HepG2 (cell line): ENCODE data around the gene ZBTB4. TPM values are rescaled to one million over a fixed set of nuclear protein-coding genes. Genes with fewer than 3 reads are reported as not detected.
A peak's percentile ranks its signal among the peaks of the same experiment; 100 is the strongest.

Source experiments
- ATAC-seq: fragments of 200-7000 bp; cut with Tn5 transposase; 3 replicates; pipeline ENCODE4 v1.9.1; 2020; ENCODE audit warnings: mild to moderate bottlenecking, moderate library complexity
- BruUV-seq: library from RNA; stranded (reverse); fragments of 400-500 nt; replicated peaks from 2 replicates; lab custom pipeline; 2021; lab: Mats Ljungman, UMichigan
- CTCF ChIA-PET: fragments of 300-600 bp; formaldehyde crosslinking; extraction: SDS; loops from one replicate; lab custom pipeline; 2021; ENCODE audit warnings: low total read pairs, inconsistent platforms, low intra/inter-chr PET ratio; lab: Yijun Ruan, JAX
- POLR2A ChIA-PET: fragments of 350-600 bp; sonication (Branson Sonifier 250); formaldehyde crosslinking; loops from one replicate; lab custom pipeline; 2020; ENCODE audit warnings: antibody characterized with exemption, inconsistent platforms; lab: Yijun Ruan, JAX
- DNase-seq: peaks from one replicate; pipeline ENCODE4 v3.0.0-alpha.2; 2015; ENCODE audit warnings: low spot score
- FAIRE-seq: peaks from 3 replicates; lab custom pipeline; 2011; peaks lifted over from hg19 to GRCh38; lab: Jason Lieb, UNC
- H2AFZ ChIP-seq: one replicate; pipeline ENCODE4 v1.6.1; 2011; ENCODE audit warnings: low read length, inconsistent platforms
- H3K27ac ChIP-seq: fragments of 300-600 bp; 3 replicates; pipeline ENCODE4 v1.8.0; 2011; ENCODE audit warnings: mixed run types, mild to moderate bottlenecking, mixed read lengths, low read length, inconsistent platforms; ENCODE audit not compliant: insufficient read depth; ENCODE audit errors: extremely low read length
- H3K27me3 ChIP-seq, 2 experiments: fragments of 200-600 bp in 1 of 2; 2 replicates in 1 of 2; 3 replicates in 1 of 2; pipeline versions ENCODE4 v1.6.0 to v1.8.0; 2011; ENCODE audit warnings: low read length in 2 of 2, mild to moderate bottlenecking in 2 of 2, moderate library complexity in 2 of 2, inconsistent platforms in 1 of 2; ENCODE audit not compliant: insufficient read depth in 2 of 2, control insufficient read depth in 1 of 2
- H3K36me3 ChIP-seq, 2 experiments: fragments of 200-600 bp in 1 of 2; replicated peaks in 1 of 2; 2 replicates in 1 of 2; 3 replicates in 1 of 2; pipeline versions ENCODE4 v1.5.1 to v1.8.0; 2011; ENCODE audit warnings: low read length in 2 of 2, inconsistent platforms in 1 of 2; ENCODE audit not compliant: insufficient read depth in 2 of 2, control insufficient read depth in 1 of 2
- H3K4me1 ChIP-seq: 2 replicates; pipeline ENCODE4 v1.5.1; 2012; ENCODE audit warnings: low read length, inconsistent platforms; ENCODE audit not compliant: insufficient read depth
- H3K4me2 ChIP-seq: 2 replicates; pipeline ENCODE4 v1.6.0; 2011; ENCODE audit warnings: low read depth, low read length, inconsistent platforms
- H3K4me3 ChIP-seq, 3 experiments: fragments of 200-600 bp in 1 of 3; sonication (generic), shearing (Covaris generic) in 1 of 3; replicated peaks in 1 of 3; 2 replicates each; pipeline ENCODE4 v1.5.1; 2011 to 2016; ENCODE audit warnings: low read length in 3 of 3, inconsistent platforms in 2 of 3, low read depth in 2 of 3, mild to moderate bottlenecking in 2 of 3, control low read depth in 1 of 3, mixed read lengths in 1 of 3; ENCODE audit not compliant: insufficient read depth in 1 of 3
- H3K79me2 ChIP-seq: one replicate; pipeline ENCODE4 v1.6.1; 2011; ENCODE audit warnings: low read length, inconsistent platforms; ENCODE audit not compliant: insufficient read depth
- H3K9ac ChIP-seq: 2 replicates; pipeline ENCODE4 v1.6.0; 2011; ENCODE audit warnings: mild to moderate bottlenecking, low read depth, low read length, inconsistent platforms; ENCODE audit not compliant: insufficient read depth
- H3K9me3 ChIP-seq: 2 replicates; pipeline ENCODE4 v1.5.1; 2012; ENCODE audit warnings: mild to moderate bottlenecking, low read length
- H4K20me1 ChIP-seq: 2 replicates; pipeline ENCODE4 v1.6.0; 2011; ENCODE audit warnings: inconsistent platforms, mild to moderate bottlenecking, low read length, moderate library complexity; ENCODE audit not compliant: insufficient read depth
- DDIT3 ChIP-seq: sonication (generic); formaldehyde crosslinking; IDR thresholded peaks from 2 replicates; pipeline ENCODE4 v1.4.0; 2020; ENCODE audit warnings: mild to moderate bottlenecking, missing genetic modification reagents
- DZIP1 ChIP-seq: sonication (generic); formaldehyde crosslinking; IDR thresholded peaks from 2 replicates; pipeline ENCODE4 v1.5.0; 2020; ENCODE audit warnings: mild to moderate bottlenecking, missing genetic modification reagents
- EEA1 ChIP-seq: sonication (generic); formaldehyde crosslinking; IDR thresholded peaks from 2 replicates; pipeline ENCODE4 v1.5.1; 2020; ENCODE audit warnings: mild to moderate bottlenecking, missing genetic modification reagents, borderline replicate concordance
- FOXK2 ChIP-seq: fragments of 450-650 bp; IDR thresholded peaks from 2 replicates; pipeline ENCODE4 v1.6.1; 2016
- GATAD2A ChIP-seq: IDR thresholded peaks from 2 replicates; pipeline ENCODE4 v1.6.1; 2016
- LCORL ChIP-seq, 2 experiments: fragments of 450-650 bp in 1 of 2; sonication (generic) in 1 of 2; formaldehyde crosslinking in 1 of 2; IDR thresholded peaks; 2 replicates each; pipeline versions ENCODE4 v1.5.0 to v1.6.1; 2017 to 2020; ENCODE audit warnings: antibody characterized with exemption in 1 of 2, missing genetic modification reagents in 1 of 2
- PAXIP1 ChIP-seq: sonication (generic); formaldehyde crosslinking; conservative IDR thresholded peaks from 2 replicates; pipeline ENCODE4 v1.4.0; 2020; ENCODE audit warnings: mild to moderate bottlenecking, missing genetic modification reagents, moderate library complexity
- PHF20 ChIP-seq: sonication (generic); formaldehyde crosslinking; IDR thresholded peaks from 2 replicates; pipeline ENCODE4 v1.5.0; 2020; ENCODE audit warnings: mild to moderate bottlenecking, missing genetic modification reagents
- POLR2A ChIP-seq, 2 experiments: IDR thresholded peaks; 2 replicates each; pipeline ENCODE4 v1.6.1; 2011; ENCODE audit warnings: low read depth in 2 of 2, low read length in 2 of 2, mild to moderate bottlenecking in 1 of 2, moderate library complexity in 1 of 2; ENCODE audit not compliant: insufficient read depth in 1 of 2
- PTBP1 ChIP-seq: fragments of 200-400 bp; formaldehyde crosslinking; IDR thresholded peaks from 2 replicates; pipeline ENCODE4 v1.6.1; 2018; ENCODE audit warnings: low read length, low read depth; ENCODE audit not compliant: poor library complexity, severe bottlenecking
- TBX2 ChIP-seq: sonication (generic); formaldehyde crosslinking; IDR thresholded peaks from 2 replicates; pipeline ENCODE4 v1.5.0; 2020; ENCODE audit warnings: missing genetic modification reagents, mild to moderate bottlenecking, borderline replicate concordance
- ZNF605 ChIP-seq: sonication (generic); formaldehyde crosslinking; IDR thresholded peaks from 2 replicates; pipeline ENCODE4 v1.8.0; 2022; ENCODE audit warnings: mild to moderate bottlenecking, missing genetic modification reagents
- ZNF772 ChIP-seq: sonication (generic); formaldehyde crosslinking; IDR thresholded peaks from 2 replicates; pipeline ENCODE4 v1.5.0; 2020; ENCODE audit warnings: mild to moderate bottlenecking, missing genetic modification reagents
- ZNF792 ChIP-seq: IDR thresholded peaks from 2 replicates; pipeline ENCODE4 v1.6.1; 2016
- WGBS: methylation state at CpG from one replicate; pipeline ENCODE4 v1.1.6; 2017; ENCODE audit warnings: low lambda C conversion rate; 5-methylcytosine and 5-hydroxymethylcytosine counted together
- in situ Hi-C: cut with HindIII; loops from 2 replicates; pipeline ENCODE4 v1.10.0; 2017; ENCODE audit warnings: low pct_unique_long_range_greater_than_20kb; ENCODE audit not compliant: extremely low pct_ligation_motif_present
- intact Hi-C: fragments of 100-400 bp; cut with micrococcal nuclease; formaldehyde crosslinking; loops from one replicate; pipeline ENCODE4 v1.10.0; 2022; ENCODE audit not compliant: unreplicated experiment
- polyA plus RNA-seq, 8 experiments: library from polyadenylated mRNA; depleted of rRNA in 3 of 8; stranded (reverse) in 7 of 8; unstranded in 1 of 8; fragments of >200 nt; fragmentation: Illumina TruSeq in 4 of 8; extraction: Trizol in 4 of 8; gene quantifications; 2 replicates each; pipeline versions ENCODE4 v1.2.1 to v1.2.3, GENCODE V29; 2011 to 2016; ENCODE audit warnings: low read depth in 4 of 8, missing spikeins in 1 of 8, mixed read lengths in 1 of 8; ENCODE audit not compliant: insufficient read depth in 1 of 8
- total RNA-seq, 5 experiments: library from RNA; depleted of rRNA; stranded (reverse); fragments of >200 nt; fragmentation: Illumina TruSeq; extraction: Trizol; gene quantifications; 2 replicates each; pipeline ENCODE4 v1.2.3, GENCODE V29; 2016; ENCODE audit warnings: low read depth in 1 of 5
- TF ChIP-seq, protein P1 (sequence below): sonication (generic); formaldehyde crosslinking; IDR thresholded peaks from 2 replicates; pipeline ENCODE4 v1.5.0; 2020; ENCODE audit warnings: missing genetic modification reagents, mild to moderate bottlenecking, borderline replicate concordance

Gene ZBTB4
- total and polyA plus RNA-seq, 2 of the 13 experiments (the other 11 are each of a cell fraction or from before 2014, with no cell fraction given) = 4.3 to 7.4 TPM

DNA sequence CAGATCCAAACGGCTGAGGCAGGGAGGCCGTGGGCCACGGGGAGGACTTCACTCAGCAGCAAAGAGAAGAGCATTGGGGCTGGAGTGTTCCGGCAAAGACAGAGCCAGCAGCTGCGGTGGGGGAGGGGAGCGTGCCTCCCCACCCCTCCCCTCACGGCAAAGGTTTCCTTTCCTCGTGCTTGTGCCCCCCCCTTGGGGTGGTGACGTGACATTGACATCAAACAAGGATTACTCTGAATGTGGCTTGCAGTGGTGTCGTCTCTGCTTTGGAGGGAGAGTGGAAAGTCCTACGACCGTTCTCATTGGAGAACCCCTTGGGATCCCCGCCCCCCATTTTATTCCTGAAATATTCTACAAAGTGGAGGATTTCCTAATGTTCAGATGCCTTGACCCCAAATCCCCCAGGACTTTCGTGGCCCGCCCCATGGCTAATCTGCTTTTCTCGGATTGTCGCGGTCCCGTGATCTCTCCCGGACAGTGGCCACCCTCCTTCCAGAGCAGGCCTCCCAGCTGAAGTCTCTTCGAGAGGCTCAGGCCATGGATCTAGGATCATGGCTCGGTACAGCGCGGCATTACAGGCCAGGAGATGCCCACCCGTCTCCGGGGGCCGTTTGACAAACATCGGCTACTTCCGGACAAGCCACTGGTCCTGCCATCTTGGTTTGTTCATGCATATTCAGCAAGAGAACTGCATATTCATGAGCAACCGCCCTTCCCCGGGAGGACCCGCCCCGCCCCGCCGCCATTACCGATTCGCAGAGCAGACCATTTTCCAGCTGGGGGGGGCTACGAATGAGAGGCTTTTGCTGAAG is 4.0 kb upstream of the ZBTB4 start:
- peak overlapping the region; percentile 77 for H2AFZ ChIP-seq
- H3K9me3 ChIP-seq = no peaks in the 10 kb centered on the region
- no peaks in the 10 kb centered on the region; a peak in 2 of 5 replicates for H3K27me3 ChIP-seq
- DNase-seq = peak; percentile 89
- peak overlapping the region; percentile 100 for H3K27ac ChIP-seq
- peaks cover 24% of the 10 kb centered on the region for H4K20me1 ChIP-seq
- intact Hi-C loops (loop anchor here (5.0 kb wide), 3 partner anchors 36 to 126 kb away; partner anchors contain the start of genes CHRNB1, TMEM256 and TMEM95), in situ Hi-C loops (no loop called here)
- peak overlapping the region; percentile 94 for H3K4me2 ChIP-seq
- H3K9ac ChIP-seq = peak overlapping the region; percentile 95
- peak; percentile 49 for FAIRE-seq
- ChIA-PET CTCF (no interaction called here), POLR2A (interaction anchor here (0.9 to 5.5 kb wide), 20 partner anchors 8 to 438 kb away, joined by 3 to 41 read pairs (median 6); partner anchors contain the start of genes ASGR2, ATP1B2, CD68 and CHRNB1)
- no peaks in the 10 kb centered on the region; a peak in 1 of 5 replicates for H3K36me3 ChIP-seq
- WGBS = 0% methylated on average over 27 of the region's 38 CpGs
- peak; percentile 68 for ATAC-seq
- peaks cover 42% of the 10 kb centered on the region for H3K79me2 ChIP-seq
- TSS peak; percentile 88 for BruUV-seq
- peaks cover 59% of the 10 kb centered on the region for H3K4me1 ChIP-seq
- H3K4me3 ChIP-seq = peak overlapping the region; percentile 75 to 92 (median 90)
- 0 out of 2 replicates have a peak, but pooled peaks have one; percentile 47 for TF ChIP-seq PAXIP1 (CRISPR knock-in tag)
- TF ChIP-seq PHF20 (CRISPR knock-in tag) = no peak
- TF ChIP-seq PTBP1 = no peak
- TF ChIP-seq EEA1 (CRISPR knock-in tag) = no peak
- TF ChIP-seq DDIT3 (CRISPR knock-in tag) = no peak
- peak in 1 of 2 experiments; percentile 47; a peak in 1 of 4 replicates for TF ChIP-seq POLR2A (IDR thresholded peaks at IDR 0.05; ENCODE audit: insufficient read depth in 1 of 2, low read depth in 2 of 2, low read length in 2 of 2)
- no peak for TF ChIP-seq LCORL (IDR thresholded peaks at IDR 0.05)
- TF ChIP-seq LCORL (CRISPR knock-in tag; IDR thresholded peaks at IDR 0.05) = 0 out of 2 replicates have a peak, but pooled peaks have one; percentile 70
- TF ChIP-seq ZNF605 = no peak
- TF ChIP-seq ZNF792 (CRISPR knock-in tag) = 0 out of 2 replicates have a peak, but pooled peaks have one; percentile 19
- TF ChIP-seq FOXK2 = no peak
- TF ChIP-seq, protein P1, sequence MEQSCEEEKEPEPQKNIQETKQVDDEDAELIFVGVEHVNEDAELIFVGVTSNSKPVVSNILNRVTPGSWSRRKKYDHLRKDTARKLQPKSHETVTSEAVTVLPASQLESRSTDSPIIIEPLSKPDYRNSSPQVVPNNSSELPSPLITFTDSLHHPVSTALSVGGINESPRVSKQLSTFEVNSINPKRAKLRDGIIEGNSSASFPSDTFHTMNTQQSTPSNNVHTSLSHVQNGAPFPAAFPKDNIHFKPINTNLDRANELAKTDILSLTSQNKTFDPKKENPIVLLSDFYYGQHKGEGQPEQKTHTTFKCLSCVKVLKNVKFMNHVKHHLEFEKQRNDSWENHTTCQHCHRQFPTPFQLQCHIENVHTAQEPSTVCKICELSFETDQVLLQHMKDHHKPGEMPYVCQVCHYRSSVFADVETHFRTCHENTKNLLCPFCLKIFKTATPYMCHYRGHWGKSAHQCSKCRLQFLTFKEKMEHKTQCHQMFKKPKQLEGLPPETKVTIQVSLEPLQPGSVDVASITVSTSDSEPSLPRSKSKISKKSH (CRISPR knock-in tag) = peak; percentile 41; the same call in 1 of the 2 replicates
- TF ChIP-seq TBX2 = peak; percentile 31; the same call in 1 of the 2 replicates
- no peak for TF ChIP-seq DZIP1 (CRISPR knock-in tag)
- 0 out of 2 replicates have a peak, but pooled peaks have one; percentile 40 for TF ChIP-seq GATAD2A
- TF ChIP-seq ZNF772 (CRISPR knock-in tag) = 0 out of 2 replicates have a peak, but pooled peaks have one; percentile 57
